ENCODE measurements around the gene C17orf50.

DNA sequence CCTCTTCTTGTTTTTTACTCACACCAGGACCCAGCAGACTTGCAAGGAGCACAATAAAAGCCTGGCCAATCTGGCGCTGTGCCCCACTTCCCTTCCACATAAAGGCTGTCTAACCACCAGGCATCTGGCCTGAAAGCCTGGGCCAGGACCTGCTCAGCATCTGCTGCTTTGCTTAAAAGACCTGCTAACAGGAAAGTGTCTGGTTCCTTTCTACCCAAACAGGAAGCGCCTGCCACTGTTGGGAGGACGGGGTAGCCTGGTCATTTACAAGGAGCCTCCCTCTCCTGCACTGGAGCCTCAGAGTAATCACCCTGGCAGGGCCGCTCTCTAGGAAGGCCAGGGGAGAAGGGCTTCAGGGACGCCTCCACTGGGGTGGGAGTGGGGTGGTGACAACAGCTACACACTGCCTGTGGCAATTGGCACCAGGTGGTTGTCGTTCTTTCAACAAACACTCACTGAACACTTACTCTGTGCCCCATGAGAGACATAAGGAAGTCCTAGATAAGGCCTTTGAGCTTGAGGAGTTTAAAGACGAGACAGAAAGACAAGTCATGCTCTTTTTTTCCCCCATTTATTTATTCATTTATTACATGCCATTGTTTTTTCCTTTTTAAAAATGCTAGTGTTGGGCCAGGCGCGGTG lies 41.0 kb downstream of the C17orf50 start:
- TF ChIP-seq TAF1 (IDR thresholded peaks at IDR 0.05; ENCODE audit: borderline replicate concordance, insufficient read depth, low read length) (no peak), POLR2AphosphoS5 (IDR thresholded peaks at IDR 0.05; ENCODE audit: low read depth, low read length) (no peak), SIN3A (IDR thresholded peaks at IDR 0.05; ENCODE audit: borderline replicate concordance, insufficient read depth, low read length) (no peak), FOXP2 (optimal IDR thresholded peaks at IDR 0.05; ENCODE audit: borderline replicate concordance, extremely low read depth, extremely low read length, insufficient read depth) (no peak)
- TF ChIP-seq, protein P1, sequence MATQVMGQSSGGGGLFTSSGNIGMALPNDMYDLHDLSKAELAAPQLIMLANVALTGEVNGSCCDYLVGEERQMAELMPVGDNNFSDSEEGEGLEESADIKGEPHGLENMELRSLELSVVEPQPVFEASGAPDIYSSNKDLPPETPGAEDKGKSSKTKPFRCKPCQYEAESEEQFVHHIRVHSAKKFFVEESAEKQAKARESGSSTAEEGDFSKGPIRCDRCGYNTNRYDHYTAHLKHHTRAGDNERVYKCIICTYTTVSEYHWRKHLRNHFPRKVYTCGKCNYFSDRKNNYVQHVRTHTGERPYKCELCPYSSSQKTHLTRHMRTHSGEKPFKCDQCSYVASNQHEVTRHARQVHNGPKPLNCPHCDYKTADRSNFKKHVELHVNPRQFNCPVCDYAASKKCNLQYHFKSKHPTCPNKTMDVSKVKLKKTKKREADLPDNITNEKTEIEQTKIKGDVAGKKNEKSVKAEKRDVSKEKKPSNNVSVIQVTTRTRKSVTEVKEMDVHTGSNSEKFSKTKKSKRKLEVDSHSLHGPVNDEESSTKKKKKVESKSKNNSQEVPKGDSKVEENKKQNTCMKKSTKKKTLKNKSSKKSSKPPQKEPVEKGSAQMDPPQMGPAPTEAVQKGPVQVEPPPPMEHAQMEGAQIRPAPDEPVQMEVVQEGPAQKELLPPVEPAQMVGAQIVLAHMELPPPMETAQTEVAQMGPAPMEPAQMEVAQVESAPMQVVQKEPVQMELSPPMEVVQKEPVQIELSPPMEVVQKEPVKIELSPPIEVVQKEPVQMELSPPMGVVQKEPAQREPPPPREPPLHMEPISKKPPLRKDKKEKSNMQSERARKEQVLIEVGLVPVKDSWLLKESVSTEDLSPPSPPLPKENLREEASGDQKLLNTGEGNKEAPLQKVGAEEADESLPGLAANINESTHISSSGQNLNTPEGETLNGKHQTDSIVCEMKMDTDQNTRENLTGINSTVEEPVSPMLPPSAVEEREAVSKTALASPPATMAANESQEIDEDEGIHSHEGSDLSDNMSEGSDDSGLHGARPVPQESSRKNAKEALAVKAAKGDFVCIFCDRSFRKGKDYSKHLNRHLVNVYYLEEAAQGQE (IDR thresholded peaks at IDR 0.05; ENCODE audit: insufficient read depth in 1 of 2, low read depth in 2 of 2, low read length in 2 of 2) = no peak
